GM19023 (cell line): ENCODE data around the gene VLDLR.

Experiments used
- ATAC-seq: cut with Tn5 transposase; IDR thresholded peaks from one replicate; pipeline ENCODE4 v1.9.1; 2021; ENCODE audit warnings: mild to moderate bottlenecking, moderate library complexity; ENCODE audit not compliant: unreplicated experiment

The VLDLR gene

DNA sequence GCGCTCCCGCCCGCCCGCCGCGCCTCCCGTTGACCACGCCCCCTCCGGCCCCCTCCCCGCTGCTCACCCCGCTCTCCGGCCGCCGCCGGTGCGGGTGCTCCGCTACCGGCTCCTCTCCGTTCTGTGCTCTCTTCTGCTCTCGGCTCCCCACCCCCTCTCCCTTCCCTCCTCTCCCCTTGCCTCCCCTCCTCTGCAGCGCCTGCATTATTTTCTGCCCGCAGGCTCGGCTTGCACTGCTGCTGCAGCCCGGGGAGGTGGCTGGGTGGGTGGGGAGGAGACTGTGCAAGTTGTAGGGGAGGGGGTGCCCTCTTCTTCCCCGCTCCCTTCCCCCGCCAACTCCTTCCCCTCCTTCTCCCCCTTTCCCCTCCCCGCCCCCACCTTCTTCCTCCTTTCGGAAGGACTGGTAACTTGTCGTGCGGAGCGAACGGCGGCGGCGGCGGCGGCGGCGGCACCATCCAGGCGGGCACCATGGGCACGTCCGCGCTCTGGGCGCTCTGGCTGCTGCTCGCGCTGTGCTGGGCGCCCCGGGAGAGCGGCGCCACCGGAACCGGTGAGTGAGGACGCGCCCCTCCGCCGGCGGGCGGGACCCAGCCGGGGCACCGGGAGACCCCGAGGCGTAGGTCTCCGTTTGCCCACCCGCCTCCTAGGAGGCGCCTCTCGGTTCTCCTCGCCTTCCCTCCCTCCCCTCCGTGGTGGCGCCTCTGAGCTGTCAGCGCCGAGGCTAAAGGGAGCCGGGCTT, at the start of gene VLDLR:
TSS of gene VLDLR (plus strand) at position 66 of the 739 bp plus-strand sequence. CDS start at position 469, 403 bp downstream.
- peak; percentile 36 for ATAC-seq

GRCh38 chr9:2574203-2574602, 47.4 kb upstream of the VLDLR start:
- no peak for ATAC-seq

GRCh38 chr9:2576631-2577030, 45.0 kb upstream of the VLDLR start:
- ATAC-seq, result no peak

GRCh38 chr9:2583308-2584013, 38.1 kb upstream of the VLDLR start:
- no peak for ATAC-seq

DNA sequence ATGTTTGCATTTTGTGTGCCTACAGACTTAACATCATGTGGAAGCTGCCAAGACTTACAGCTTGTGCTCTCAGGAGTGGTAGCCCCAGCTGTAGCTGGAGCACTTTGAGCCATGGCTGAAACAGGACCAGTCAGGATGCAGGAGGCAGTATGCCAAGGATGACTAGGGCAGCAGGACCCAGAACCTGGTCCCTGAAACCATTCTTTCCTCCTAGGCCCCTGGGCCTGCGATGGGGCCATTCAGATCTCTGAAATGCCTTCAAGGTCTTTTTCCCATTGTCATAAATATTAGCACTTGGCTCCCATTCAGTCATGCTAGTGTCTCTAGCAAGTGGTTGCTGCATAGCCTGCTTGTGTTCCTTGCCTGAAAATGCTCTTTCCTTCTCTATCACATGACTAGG, 29.6 kb upstream of the VLDLR start:
- no peak for ATAC-seq

GRCh38 chr9:2593744-2594143, 27.8 kb upstream of the VLDLR start:
- no peak for ATAC-seq

DNA sequence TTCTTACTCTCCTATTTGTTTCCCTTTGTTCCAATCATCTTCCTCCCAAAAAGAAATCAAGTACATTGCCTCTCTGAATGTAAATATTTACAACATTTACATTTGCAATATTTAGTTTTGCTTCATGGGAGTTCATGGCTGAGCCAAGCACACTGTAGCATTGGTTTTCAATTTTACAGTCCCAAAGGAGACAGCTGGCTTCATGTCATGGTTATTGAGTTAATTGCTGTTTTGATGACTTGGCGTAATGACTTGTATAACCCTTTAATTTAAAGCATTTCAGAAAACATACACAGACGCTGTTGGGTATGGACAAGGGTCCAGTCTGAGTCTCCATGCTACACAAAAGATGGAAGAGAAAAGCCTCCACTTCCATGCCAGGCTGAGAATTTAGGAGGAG, 25.6 kb upstream of the VLDLR start:
- ATAC-seq, result no peak

DNA sequence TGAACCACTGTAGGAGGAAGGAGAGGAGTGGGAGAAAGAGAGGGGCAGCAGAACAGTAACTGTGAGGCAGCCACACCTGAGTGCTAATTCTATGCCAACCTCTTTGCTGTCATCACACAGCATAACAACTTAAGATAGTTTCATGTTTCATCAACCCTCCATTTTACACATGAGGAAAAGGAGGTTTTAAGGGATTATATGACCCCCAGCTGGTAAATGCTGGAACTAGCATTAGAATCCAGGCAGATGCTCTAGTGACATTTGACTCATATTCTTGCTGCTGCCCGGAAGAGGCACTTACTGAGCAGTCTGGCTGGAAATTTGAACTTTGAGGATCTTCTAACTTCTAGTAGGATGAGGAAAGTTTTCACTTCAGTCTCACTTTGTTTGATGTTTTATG, 24.1 kb upstream of the VLDLR start:
- no peak for ATAC-seq

GRCh38 chr9:2599896-2600295, 21.7 kb upstream of the VLDLR start:
- ATAC-seq, result no peak

- ATAC-seq, result no peak
These were observed 21.3 kb upstream of the VLDLR start for GRCh38 chr9:2600307-2600706.

DNA sequence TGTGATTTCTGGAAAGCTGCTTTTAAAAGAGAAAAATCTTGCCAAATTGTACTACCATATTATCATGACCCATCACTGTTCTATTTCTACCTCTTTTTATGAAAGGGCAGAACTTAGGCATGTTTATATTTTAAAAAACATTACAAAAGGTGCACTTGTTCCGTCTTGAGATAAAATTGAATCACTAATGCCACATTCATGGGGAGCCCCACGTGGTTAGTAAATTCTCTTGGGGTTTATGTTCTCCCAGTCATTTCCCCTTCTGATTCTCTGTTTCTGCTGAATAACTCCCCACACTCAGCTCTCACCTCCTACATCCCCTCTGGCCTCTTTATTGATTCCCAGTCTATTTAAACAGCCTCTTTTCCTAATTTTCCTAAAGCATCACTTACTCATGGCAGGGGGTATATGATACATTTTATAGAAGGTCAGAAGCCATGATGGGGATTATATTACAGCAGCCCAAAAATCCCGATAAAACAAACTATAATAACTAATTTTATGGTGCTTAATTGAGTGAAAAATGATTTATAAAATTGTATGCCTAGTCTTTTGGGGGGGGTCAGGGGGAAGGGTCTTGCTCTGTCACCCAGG, 19.7 kb upstream of the VLDLR start:
- ATAC-seq, result no peak

- ATAC-seq, result peak; percentile 62
These were observed 18.9 kb upstream of the VLDLR start for GRCh38 chr9:2602704-2603116.

- ATAC-seq, result no peak
These were observed 18.0 kb upstream of the VLDLR start for GRCh38 chr9:2603621-2604020.

- no peak for ATAC-seq
These were observed 16.3 kb upstream of the VLDLR start for GRCh38 chr9:2605246-2605645.

DNA sequence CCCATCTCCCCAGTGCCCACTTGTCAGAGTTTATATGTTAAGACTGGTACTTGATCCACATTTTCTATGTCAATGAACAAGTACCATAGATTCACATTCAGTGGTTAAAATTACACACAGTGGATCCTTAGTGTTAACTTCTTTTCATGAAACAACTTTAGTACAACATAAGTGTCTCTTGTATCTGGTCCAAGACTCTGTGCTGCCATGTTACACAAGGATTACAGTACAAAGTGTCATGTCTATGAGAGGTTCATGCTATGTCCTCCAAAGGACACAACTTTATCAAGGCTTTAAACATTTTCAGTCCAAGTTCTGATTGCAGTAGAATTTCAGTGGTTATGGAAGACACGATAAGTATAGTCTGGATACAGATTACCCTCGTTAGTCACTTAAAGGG, 13.3 kb upstream of the VLDLR start:
- ATAC-seq, result no peak

- no peak for ATAC-seq
These were observed 10.6 kb upstream of the VLDLR start for GRCh38 chr9:2610985-2611384.

- ATAC-seq, result no peak
These were observed 9.6 kb upstream of the VLDLR start for GRCh38 chr9:2611961-2612360.

- no peak for ATAC-seq
These were observed 7.8 kb upstream of the VLDLR start for GRCh38 chr9:2613730-2614271.

DNA sequence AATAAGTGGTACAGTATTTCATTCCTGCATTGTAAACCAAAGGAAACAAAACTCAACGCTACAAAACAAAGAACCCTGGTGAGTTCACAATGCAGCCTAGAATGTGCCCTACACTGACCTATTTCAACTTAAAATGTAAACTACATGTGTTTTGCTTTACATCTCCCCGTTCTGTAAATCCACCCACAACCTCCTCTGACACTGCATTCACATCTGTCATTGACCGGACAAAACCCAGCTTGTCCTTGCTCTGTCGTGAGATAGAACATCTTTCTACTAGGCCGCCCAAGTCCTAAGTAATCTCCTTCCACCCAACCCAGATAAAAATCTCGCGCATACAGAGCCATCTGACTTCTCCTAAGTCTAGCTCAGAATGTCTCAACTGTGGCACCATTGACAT, 6.1 kb upstream of the VLDLR start:
- ATAC-seq, result no peak

- ATAC-seq, result no peak
These were observed 4.8 kb upstream of the VLDLR start for GRCh38 chr9:2616692-2617377.

- ATAC-seq, result no peak
These were observed 3.3 kb upstream of the VLDLR start for GRCh38 chr9:2618289-2618688.
